Measurements from ENCODE around the gene NBPF6. TPM values are rescaled to one million over a fixed set of nuclear protein-coding genes. Genes with fewer than 3 reads are reported as not detected.
"Not testable (repeated sequence)": the region's sequence is repeated elsewhere in the genome, so short reads cannot be mapped to it uniquely, and the experiment has no call there.

Gene NBPF6
- total RNA-seq, 2 donors from 2014 or later: 0.86 TPM; not detected in 1

DNA sequence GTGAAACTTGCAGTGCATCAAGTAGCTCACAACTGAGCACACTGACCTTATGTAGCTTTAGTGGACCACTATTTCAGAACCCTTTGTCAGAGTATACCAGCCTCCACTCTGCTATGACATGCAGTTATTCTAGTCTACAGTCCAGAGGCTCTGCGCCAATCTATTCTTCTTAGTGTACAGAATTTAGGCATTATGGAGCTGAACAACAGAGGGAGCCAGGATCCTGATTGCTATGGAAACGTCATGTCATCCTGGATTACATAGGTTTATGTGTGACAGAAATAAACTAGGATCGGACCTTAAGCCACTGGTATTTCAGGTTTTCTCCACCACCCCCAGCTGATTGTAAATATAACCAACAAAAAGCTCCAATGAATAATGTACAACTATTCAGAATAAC is 61.6 kb downstream of the NBPF6 start:
- Histone ChIP-seq H3K27ac (no peak overlapping the region), H3K4me1 (no peaks in the 10 kb centered on the region), H3K9me3 (no peaks in the 10 kb centered on the region), H3K36me3 (no peaks in the 10 kb centered on the region), H3K4me3 (no peak overlapping the region), H3K27me3 (no peaks in the 10 kb centered on the region), H3K9ac (ENCODE audit: low read depth in 2 of 2, low read length in 2 of 2) (no peak overlapping the region)
- no peak for DNase-seq
- TF ChIP-seq, protein P1, sequence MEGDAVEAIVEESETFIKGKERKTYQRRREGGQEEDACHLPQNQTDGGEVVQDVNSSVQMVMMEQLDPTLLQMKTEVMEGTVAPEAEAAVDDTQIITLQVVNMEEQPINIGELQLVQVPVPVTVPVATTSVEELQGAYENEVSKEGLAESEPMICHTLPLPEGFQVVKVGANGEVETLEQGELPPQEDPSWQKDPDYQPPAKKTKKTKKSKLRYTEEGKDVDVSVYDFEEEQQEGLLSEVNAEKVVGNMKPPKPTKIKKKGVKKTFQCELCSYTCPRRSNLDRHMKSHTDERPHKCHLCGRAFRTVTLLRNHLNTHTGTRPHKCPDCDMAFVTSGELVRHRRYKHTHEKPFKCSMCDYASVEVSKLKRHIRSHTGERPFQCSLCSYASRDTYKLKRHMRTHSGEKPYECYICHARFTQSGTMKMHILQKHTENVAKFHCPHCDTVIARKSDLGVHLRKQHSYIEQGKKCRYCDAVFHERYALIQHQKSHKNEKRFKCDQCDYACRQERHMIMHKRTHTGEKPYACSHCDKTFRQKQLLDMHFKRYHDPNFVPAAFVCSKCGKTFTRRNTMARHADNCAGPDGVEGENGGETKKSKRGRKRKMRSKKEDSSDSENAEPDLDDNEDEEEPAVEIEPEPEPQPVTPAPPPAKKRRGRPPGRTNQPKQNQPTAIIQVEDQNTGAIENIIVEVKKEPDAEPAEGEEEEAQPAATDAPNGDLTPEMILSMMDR (IDR thresholded peaks at IDR 0.05): no peak
- intact Hi-C loops (cut with DNase I): loop anchor here (2.0 to 5.0 kb wide), 2 partner anchors 51 to 131 kb away; partner anchors contain the start of gene EEIG2

DNA sequence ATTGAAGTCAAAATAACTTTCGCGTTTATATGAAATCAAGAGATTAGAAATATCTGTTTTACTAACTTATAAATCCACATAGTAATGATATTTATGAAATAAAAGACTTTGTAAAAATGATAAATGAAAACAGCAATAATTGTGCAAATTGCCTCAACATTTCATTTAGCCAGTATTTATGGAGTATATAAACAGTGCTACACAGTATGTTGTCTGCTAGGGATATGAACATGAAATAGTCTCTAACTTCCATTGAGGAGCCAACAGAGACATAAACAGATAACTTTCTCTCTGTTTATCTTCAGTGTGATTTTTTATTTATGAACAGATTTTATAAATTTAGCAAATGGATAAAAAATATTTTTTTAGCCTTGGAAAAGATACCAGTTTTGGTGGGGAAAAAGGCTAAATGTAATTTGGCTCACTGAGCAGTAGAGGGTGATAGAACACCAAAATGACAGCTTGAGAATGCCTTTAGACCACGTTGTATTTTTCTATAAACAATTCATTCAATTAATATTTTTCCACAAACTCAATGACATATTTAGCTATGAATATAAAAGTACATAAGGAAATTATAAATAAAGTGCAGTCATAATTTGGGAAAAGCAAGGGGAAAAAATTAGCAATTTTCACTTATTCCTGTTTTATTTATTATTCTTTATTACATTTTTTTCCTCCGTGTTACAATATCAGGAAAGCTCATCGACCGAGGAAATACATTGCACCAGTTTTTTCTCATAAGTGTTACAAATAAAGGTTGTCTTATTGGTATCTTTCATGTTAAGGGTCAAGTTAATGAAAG is 62.3 kb downstream of the NBPF6 start:
- no peak overlapping the region for H3K27ac ChIP-seq
- no peaks in the 10 kb centered on the region for H3K9me3 ChIP-seq
- H3K4me3 ChIP-seq: no peak overlapping the region
- no peaks in the 10 kb centered on the region for H3K27me3 ChIP-seq
- no peak for DNase-seq
- H3K36me3 ChIP-seq: no peaks in the 10 kb centered on the region
- intact Hi-C loops (cut with DNase I): loop anchor here (2.0 to 5.0 kb wide), 2 partner anchors 50 to 130 kb away; partner anchors contain the start of gene EEIG2
- no peaks in the 10 kb centered on the region for H3K4me1 ChIP-seq
- no peak overlapping the region for H3K9ac ChIP-seq (ENCODE audit: low read depth in 2 of 2, low read length in 2 of 2)
- TF ChIP-seq, protein P1 (IDR thresholded peaks at IDR 0.05): peak; percentile 90

DNA sequence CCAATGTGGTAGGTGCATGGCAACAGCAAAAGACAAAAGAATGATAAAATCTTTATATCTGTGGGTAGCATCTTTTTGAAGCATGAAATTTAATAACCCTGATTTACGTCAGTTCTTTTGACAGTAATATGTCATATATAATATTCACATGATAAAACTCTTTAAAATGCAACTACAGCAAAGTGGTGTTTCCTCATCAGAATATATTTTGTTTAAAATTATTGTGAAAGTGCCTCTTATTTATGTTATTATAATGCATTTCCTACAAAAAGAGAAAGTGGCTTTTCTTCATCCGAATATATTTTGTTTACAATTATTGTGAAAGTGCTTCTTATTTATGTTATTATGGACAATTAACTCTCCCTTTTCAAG is 62.9 kb downstream of the NBPF6 start:
- no peaks in the 10 kb centered on the region for H3K4me1 ChIP-seq
- H3K27ac ChIP-seq: no peak overlapping the region
- TF ChIP-seq, protein P1 (IDR thresholded peaks at IDR 0.05): no peak
- intact Hi-C loops (cut with DNase I): loop anchor here (2.0 to 5.0 kb wide), 2 partner anchors 49 to 130 kb away; partner anchors contain the start of gene EEIG2
- H3K9me3 ChIP-seq: no peaks in the 10 kb centered on the region
- DNase-seq: no peak
- no peak overlapping the region for H3K9ac ChIP-seq (ENCODE audit: low read depth in 2 of 2, low read length in 2 of 2)
- H3K36me3 ChIP-seq: no peaks in the 10 kb centered on the region
- no peaks in the 10 kb centered on the region for H3K27me3 ChIP-seq
- no peak overlapping the region for H3K4me3 ChIP-seq

DNA sequence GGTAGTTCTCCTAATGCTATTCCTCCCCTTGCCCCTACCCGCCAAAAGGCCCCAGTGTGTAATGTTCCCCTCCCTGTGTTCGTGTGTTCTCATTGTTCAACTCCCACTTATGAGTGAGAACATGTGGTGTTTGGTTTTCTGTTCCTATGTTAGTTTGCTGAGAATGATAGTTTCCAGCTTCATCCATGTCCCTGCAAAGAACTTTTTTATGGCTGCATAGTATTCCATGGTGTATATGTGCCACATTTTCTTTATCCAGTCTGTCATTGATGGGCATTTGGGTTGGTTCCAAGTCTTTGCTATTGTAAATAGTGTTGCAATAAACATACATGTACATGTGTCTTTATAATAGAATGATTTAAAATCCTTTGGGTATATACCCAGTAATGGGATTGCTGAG is 63.8 kb downstream of the NBPF6 start:
- not testable (repeated sequence) for H3K27ac ChIP-seq; DNase-seq; H3K9ac ChIP-seq (ENCODE audit: low read depth in 2 of 2, low read length in 2 of 2); H3K4me3 ChIP-seq; H3K9me3 ChIP-seq; H3K27me3 ChIP-seq; H3K4me1 ChIP-seq; H3K36me3 ChIP-seq
- intact Hi-C loops (cut with DNase I): loop anchor here (2.0 to 5.0 kb wide), 2 partner anchors 48 to 129 kb away; partner anchors contain the start of gene EEIG2

DNA sequence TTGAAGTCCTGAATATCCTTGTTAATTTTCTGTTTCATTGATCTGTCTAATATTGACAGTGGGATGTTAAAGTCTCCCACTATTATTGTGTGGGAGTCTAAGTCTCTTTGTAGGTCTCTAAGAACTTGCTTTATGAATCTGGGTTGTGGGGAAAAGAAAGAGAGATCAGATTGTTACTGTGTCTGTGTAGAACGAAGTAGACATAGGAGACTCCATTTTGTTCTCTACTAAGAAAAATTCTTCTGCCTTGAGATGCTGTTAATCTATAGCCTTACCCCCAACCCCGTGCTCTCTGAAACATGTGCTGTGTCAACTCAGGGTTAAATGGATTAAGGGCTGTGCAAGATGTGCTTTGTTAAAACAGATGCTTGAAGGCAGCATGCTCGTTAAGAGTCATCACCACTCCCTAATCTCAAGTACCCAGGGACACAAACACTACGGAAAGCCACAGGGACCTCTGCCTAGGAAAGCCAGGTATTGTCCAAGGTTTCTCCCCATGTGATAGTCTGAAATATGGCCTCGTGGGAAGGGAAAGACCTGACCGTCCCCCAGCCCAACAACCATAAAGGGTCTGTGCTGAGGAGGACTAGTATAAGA is 67.3 kb downstream of the NBPF6 start:
- H3K27ac ChIP-seq; H3K27me3 ChIP-seq; H3K4me3 ChIP-seq; H3K4me1 ChIP-seq; DNase-seq; H3K9me3 ChIP-seq; intact Hi-C loops (cut with DNase I); H3K36me3 ChIP-seq; H3K9ac ChIP-seq (ENCODE audit: low read depth in 2 of 2, low read length in 2 of 2): not testable (repeated sequence)

Other genes with a start within 250 kb of the NBPF6 start
- gene SLC25A24, start 250.0 kb upstream of the NBPF6 start, total RNA-seq: 10 to 100 TPM; 55.5 to 94.6 TPM
- under 1 TPM; 0.37 to 0.59 TPM for gene NBPF4, start 206.3 kb upstream of the NBPF6 start, total RNA-seq
- gene EEIG2, start 109.8 kb downstream of the NBPF6 start, total RNA-seq: 10 to 100 TPM; 32.8 to 42.8 TPM
- 10 to 100 TPM in 1 of 2 donors, 1 to 10 TPM in 1; 3.7 to 10.1 TPM for gene HENMT1, start 210.8 kb downstream of the NBPF6 start, total RNA-seq
- gene PRPF38B, start 242.0 kb downstream of the NBPF6 start, total RNA-seq: 10 to 100 TPM; 31.7 to 32.4 TPM

Data from colonic mucosa (tissue), 4 donors.